Liver (tissue), 9 donors: ENCODE data around the gene PCDH9. TPM values are rescaled to one million over a fixed set of nuclear protein-coding genes. Genes with fewer than 3 reads are reported as not detected.

Source experiments
- DNase-seq: peaks from one replicate; pipeline ENCODE4 v3.0.0-alpha.2; 2017; ENCODE audit warnings: low spot score
- H3K27ac ChIP-seq, 2 donors: one replicate each; pipeline ENCODE4 v1.7.0; 2013; ENCODE audit warnings: inconsistent platforms in 2 of 2, low read length in 2 of 2, control low read depth in 1 of 2, low read depth in 1 of 2, mild to moderate bottlenecking in 1 of 2
- H3K27me3 ChIP-seq, 4 donors: one replicate each; pipeline versions ENCODE4 v1.6.1 to v1.7.0; 2013; ENCODE audit warnings: low read length in 3 of 4, inconsistent platforms in 1 of 4, mild to moderate bottlenecking in 1 of 4, moderate library complexity in 1 of 4; ENCODE audit not compliant: control insufficient read depth in 4 of 4, insufficient read depth in 4 of 4
- H3K36me3 ChIP-seq, 4 donors: one replicate each; pipeline versions ENCODE4 v1.6.1 to v1.7.0; 2013; ENCODE audit warnings: low read length in 3 of 4, mild to moderate bottlenecking in 3 of 4, low read depth in 1 of 4, moderate library complexity in 1 of 4; ENCODE audit not compliant: control insufficient read depth in 4 of 4, insufficient read depth in 3 of 4
- H3K4me1 ChIP-seq, 4 donors: one replicate each; pipeline versions ENCODE4 v1.6.1 to v1.7.0; 2013; ENCODE audit warnings: low read length in 3 of 4, mild to moderate bottlenecking in 3 of 4, moderate library complexity in 1 of 4; ENCODE audit not compliant: control insufficient read depth in 4 of 4, insufficient read depth in 4 of 4
- H3K4me3 ChIP-seq, 3 donors: one replicate each; pipeline versions ENCODE4 v1.6.1 to v1.7.0; 2013; ENCODE audit warnings: low read length in 3 of 3, control low read depth in 1 of 3, low read depth in 1 of 3, mild to moderate bottlenecking in 1 of 3
- H3K9ac ChIP-seq, 2 donors: one replicate each; pipeline ENCODE4 v1.7.0; 2013; ENCODE audit warnings: low read length in 2 of 2, mild to moderate bottlenecking in 2 of 2, moderate library complexity in 2 of 2, control low read depth in 1 of 2, low read depth in 1 of 2
- H3K9me3 ChIP-seq, 4 donors: one replicate each; pipeline versions ENCODE4 v1.6.1 to v1.7.0; 2013; ENCODE audit warnings: low read length in 3 of 4; ENCODE audit not compliant: control insufficient read depth in 4 of 4
- CTCF ChIP-seq: fragments of 150-350 bp; IDR thresholded peaks from 2 replicates; pipeline ENCODE4 v1.5.1; 2017; ENCODE audit warnings: improper control_type of control experiment, low read depth, low read length; ENCODE audit not compliant: missing input control
- EGR1 ChIP-seq, 2 donors: IDR thresholded peaks; 2 replicates each; pipeline ENCODE4 v1.6.1; 2016 to 2018; ENCODE audit warnings: antibody characterized with exemption in 2 of 2, low read depth in 2 of 2
- HNF4A ChIP-seq, 2 donors: conservative IDR thresholded peaks; 2 replicates each; pipeline ENCODE4 v1.6.1; 2016; ENCODE audit warnings: antibody characterized with exemption in 2 of 2, mild to moderate bottlenecking in 2 of 2
- HNF4G ChIP-seq: IDR thresholded peaks from 2 replicates; pipeline ENCODE4 v1.6.1; 2016; ENCODE audit warnings: antibody characterized with exemption
- MAX ChIP-seq: IDR thresholded peaks from 2 replicates; pipeline ENCODE4 v1.6.1; 2016; ENCODE audit warnings: antibody characterized with exemption
- RAD21 ChIP-seq, 2 donors: IDR thresholded peaks; 2 replicates each; pipeline ENCODE4 v1.6.1; 2016; ENCODE audit warnings: antibody characterized with exemption in 2 of 2, mild to moderate bottlenecking in 2 of 2
- REST ChIP-seq: IDR thresholded peaks from 2 replicates; pipeline ENCODE4 v1.6.1; 2016; ENCODE audit warnings: antibody characterized with exemption, mild to moderate bottlenecking
- TAF1 ChIP-seq: conservative IDR thresholded peaks from 2 replicates; pipeline ENCODE4 v1.6.1; 2016; ENCODE audit warnings: antibody characterized with exemption, mild to moderate bottlenecking
- YY1 ChIP-seq: IDR thresholded peaks from 2 replicates; pipeline ENCODE4 v1.6.1; 2016; ENCODE audit warnings: antibody characterized with exemption, mild to moderate bottlenecking
- ZBTB33 ChIP-seq: IDR thresholded peaks from 2 replicates; pipeline ENCODE4 v1.6.1; 2016; ENCODE audit warnings: antibody characterized with exemption
- WGBS: extraction: QIAGEN DNeasy Blood & Tissue Kit; methylation state at CpG from one replicate; pipeline ENCODE4 v1.1.7; 2013; 5-methylcytosine and 5-hydroxymethylcytosine counted together
- polyA plus RNA-seq, 2 donors: library from polyadenylated mRNA; stranded (reverse) in 1 of 2; unstranded in 1 of 2; fragments of 200-250 nt in 1 of 2; fragments of >200 nt in 1 of 2; fragmentation: Nextera tagmentation in 1 of 2; extraction: Ambion mirVana in 1 of 2; gene quantifications; one replicate each; pipeline versions ENCODE4 v1.2.1 to v1.2.3, GENCODE V29; 2013 to 2015
- total RNA-seq, 2 donors: library from RNA; depleted of rRNA; stranded (reverse); fragments of >200 nt; gene quantifications; one replicate each; pipeline ENCODE4 v1.2.3, GENCODE V29; 2014
- donor health status: healthy.
- donor health status: healthy.
- donor health status: healthy.
- donor health status: healthy.
- donor health status: healthy.

The PCDH9 gene
- total and polyA plus RNA-seq, 4 donors = 0.90 to 4.0 (median 2.2) TPM

- Histone ChIP-seq H3K27ac (no peak overlapping the region), H3K9me3 (no peaks in the 10 kb centered on the region), H3K9ac (no peak overlapping the region), H3K27me3 (no peaks in the 10 kb centered on the region), H3K4me1 (peaks cover 0 to 1% (median 0%) of the 10 kb centered on the region in 4 donors), H3K4me3 (no peak overlapping the region), H3K36me3 (no peaks in the 10 kb centered on the region)
- no peak for DNase-seq
- no peak for TF ChIP-seq TAF1
- TF ChIP-seq HNF4A (conservative IDR thresholded peaks at IDR 0.05) = no peak
- TF ChIP-seq ZBTB33 = no peak
- no peak for TF ChIP-seq CTCF
- TF ChIP-seq MAX = no peak
- TF ChIP-seq YY1 = no peak
- no peak for TF ChIP-seq REST
- TF ChIP-seq RAD21 (IDR thresholded peaks at IDR 0.05) = no peak
- no peak for TF ChIP-seq EGR1 (IDR thresholded peaks at IDR 0.05; ENCODE audit: low read depth in 2 of 2)
- 95% methylated on average over 2 of the region's 2 CpGs for WGBS
Measured at GRCh38 chr13:67175836-67176459, 54.2 kb downstream of the PCDH9 start.

GRCh38 chr13:67168384-67168783, 61.8 kb downstream of the PCDH9 start:
- H3K27me3 ChIP-seq = no peaks in the 10 kb centered on the region
- H3K9ac ChIP-seq = no peak overlapping the region
- no peaks in the 10 kb centered on the region for H3K9me3 ChIP-seq
- TF ChIP-seq HNF4G (no peak), EGR1 (IDR thresholded peaks at IDR 0.05; ENCODE audit: low read depth in 2 of 2) (no peak)
- no peak overlapping the region for H3K4me3 ChIP-seq
- no peak for DNase-seq
- no peaks in the 10 kb centered on the region for H3K4me1 ChIP-seq
- H3K27ac ChIP-seq = no peak overlapping the region
- WGBS = 45% methylated on average over 2 of the region's 2 CpGs
- H3K36me3 ChIP-seq = no peaks in the 10 kb centered on the region
